ENCODE measurements around the gene ABI3BP.

The ABI3BP gene

GRCh38 chr3:100703865-100704264 is 289.4 kb downstream of the ABI3BP start:
- no peak for DNase-seq (ENCODE audit: low read depth)
- TF ChIP-seq, protein P1, sequence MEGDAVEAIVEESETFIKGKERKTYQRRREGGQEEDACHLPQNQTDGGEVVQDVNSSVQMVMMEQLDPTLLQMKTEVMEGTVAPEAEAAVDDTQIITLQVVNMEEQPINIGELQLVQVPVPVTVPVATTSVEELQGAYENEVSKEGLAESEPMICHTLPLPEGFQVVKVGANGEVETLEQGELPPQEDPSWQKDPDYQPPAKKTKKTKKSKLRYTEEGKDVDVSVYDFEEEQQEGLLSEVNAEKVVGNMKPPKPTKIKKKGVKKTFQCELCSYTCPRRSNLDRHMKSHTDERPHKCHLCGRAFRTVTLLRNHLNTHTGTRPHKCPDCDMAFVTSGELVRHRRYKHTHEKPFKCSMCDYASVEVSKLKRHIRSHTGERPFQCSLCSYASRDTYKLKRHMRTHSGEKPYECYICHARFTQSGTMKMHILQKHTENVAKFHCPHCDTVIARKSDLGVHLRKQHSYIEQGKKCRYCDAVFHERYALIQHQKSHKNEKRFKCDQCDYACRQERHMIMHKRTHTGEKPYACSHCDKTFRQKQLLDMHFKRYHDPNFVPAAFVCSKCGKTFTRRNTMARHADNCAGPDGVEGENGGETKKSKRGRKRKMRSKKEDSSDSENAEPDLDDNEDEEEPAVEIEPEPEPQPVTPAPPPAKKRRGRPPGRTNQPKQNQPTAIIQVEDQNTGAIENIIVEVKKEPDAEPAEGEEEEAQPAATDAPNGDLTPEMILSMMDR (conservative IDR thresholded peaks at IDR 0.05; ENCODE audit: control insufficient read depth, insufficient read depth, low read depth, low read length): no peak
- H3K4me3 ChIP-seq (ENCODE audit: control insufficient read depth, low read depth, low read length): no peak overlapping the region

- TF ChIP-seq, protein P1 (conservative IDR thresholded peaks at IDR 0.05; ENCODE audit: control insufficient read depth, insufficient read depth, low read depth, low read length): no peak
- DNase-seq (ENCODE audit: low read depth): no peak
- no peak overlapping the region for H3K4me3 ChIP-seq (ENCODE audit: control insufficient read depth, low read depth, low read length)
Observed at GRCh38 chr3:100702980-100703345, 290.3 kb downstream of the ABI3BP start.

DNA sequence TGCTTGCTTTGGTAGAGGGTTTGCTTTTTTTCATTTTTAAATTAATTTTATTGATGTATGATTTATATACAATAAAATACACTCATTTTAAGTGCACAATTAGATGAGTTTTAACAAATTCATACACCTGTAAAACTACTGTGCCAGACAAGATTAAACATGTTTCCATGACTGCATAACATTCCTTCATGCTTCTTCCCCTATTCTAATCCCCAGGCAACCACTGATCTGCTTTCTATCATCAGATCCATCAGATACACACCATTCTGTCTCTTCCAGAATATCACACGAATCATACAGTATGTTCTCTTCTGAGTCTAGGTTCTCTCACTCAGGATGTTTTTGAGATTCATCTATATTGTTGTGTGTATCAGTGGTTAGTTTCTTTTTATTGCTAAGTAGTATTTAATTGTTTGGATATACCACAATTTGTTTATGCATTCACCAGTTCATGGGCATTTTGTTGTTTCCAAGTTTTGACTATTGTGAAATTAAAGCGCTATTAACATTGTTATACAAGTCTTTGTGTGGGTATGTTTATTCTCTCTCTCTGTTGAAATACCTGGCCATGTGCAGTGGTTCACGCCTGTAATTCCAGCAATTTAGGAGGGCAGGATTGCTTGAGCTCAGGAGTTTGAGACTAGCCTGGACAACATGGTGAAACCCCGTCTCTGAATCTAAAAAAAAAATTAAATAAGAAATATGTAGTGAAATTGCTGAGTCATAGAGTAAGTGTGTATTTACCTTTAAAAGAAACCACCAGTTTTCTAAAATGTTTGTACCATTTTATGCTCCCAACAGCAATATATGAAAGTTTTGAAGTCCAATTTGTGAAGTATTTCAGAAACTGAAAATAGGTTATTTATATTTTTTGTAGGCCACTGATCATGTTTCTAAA is 290.9 kb downstream of the ABI3BP start:
- no peak overlapping the region for H3K4me3 ChIP-seq (ENCODE audit: control insufficient read depth, low read depth, low read length)
- no peak for DNase-seq (ENCODE audit: low read depth)
- TF ChIP-seq, protein P1 (conservative IDR thresholded peaks at IDR 0.05; ENCODE audit: control insufficient read depth, insufficient read depth, low read depth, low read length): no peak

GRCh38 chr3:100700708-100701107 is 292.5 kb downstream of the ABI3BP start:
- DNase-seq (ENCODE audit: low read depth): no peak
- TF ChIP-seq, protein P1 (conservative IDR thresholded peaks at IDR 0.05; ENCODE audit: control insufficient read depth, insufficient read depth, low read depth, low read length): no peak
- no peak overlapping the region for H3K4me3 ChIP-seq (ENCODE audit: control insufficient read depth, low read depth, low read length)
